ENCODE results near the gene CELF3.
"Not testable (repeated sequence)": the region's sequence is repeated elsewhere in the genome, so short reads cannot be mapped to it uniquely, and the experiment has no call there.

The CELF3 gene

GRCh38 chr1:151741516-151741915, 24.9 kb upstream of the CELF3 start:
- DNase-seq (ENCODE audit: low spot score) = no peak
- no peak for TF ChIP-seq CTCF (IDR thresholded peaks at IDR 0.05)
- no peak overlapping the region for H3K27ac ChIP-seq
- no peak overlapping the region for H3K4me3 ChIP-seq

GRCh38 chr1:151739590-151740355, 23.2 kb upstream of the CELF3 start:
- H3K4me3 ChIP-seq = no peak overlapping the region
- no peak for DNase-seq (ENCODE audit: low spot score)
- no peak overlapping the region for H3K27ac ChIP-seq
- TF ChIP-seq CTCF (IDR thresholded peaks at IDR 0.05) = no peak

- H3K27ac ChIP-seq = no peak overlapping the region
- no peak overlapping the region for H3K4me3 ChIP-seq
- no peak for DNase-seq (ENCODE audit: low spot score)
- no peak for TF ChIP-seq CTCF (IDR thresholded peaks at IDR 0.05)
Measured at GRCh38 chr1:151737479-151737878, 20.9 kb upstream of the CELF3 start.

GRCh38 chr1:151737026-151737425, 20.4 kb upstream of the CELF3 start:
- no peak for TF ChIP-seq CTCF (IDR thresholded peaks at IDR 0.05)
- H3K4me3 ChIP-seq = no peak overlapping the region
- no peak overlapping the region for H3K27ac ChIP-seq
- no peak for DNase-seq (ENCODE audit: low spot score)

- not testable (repeated sequence) for H3K27ac ChIP-seq; H3K4me3 ChIP-seq; DNase-seq (ENCODE audit: low spot score)
Measured at GRCh38 chr1:151733995-151734394, 17.4 kb upstream of the CELF3 start.

GRCh38 chr1:151733126-151733525, 16.5 kb upstream of the CELF3 start:
- no peak overlapping the region for H3K27ac ChIP-seq
- no peak overlapping the region for H3K4me3 ChIP-seq
- no peak for DNase-seq (ENCODE audit: low spot score)
- no peak for TF ChIP-seq CTCF (IDR thresholded peaks at IDR 0.05)

- no peak for TF ChIP-seq CTCF (IDR thresholded peaks at IDR 0.05)
- no peak overlapping the region for H3K27ac ChIP-seq
- DNase-seq (ENCODE audit: low spot score) = no peak
- no peak overlapping the region for H3K4me3 ChIP-seq
Measured at GRCh38 chr1:151729966-151730291, 13.3 kb upstream of the CELF3 start.

All from coronary artery (tissue), 2 donors.